Measurements from ENCODE around the gene PITPNM1. TPM values are rescaled to one million over a fixed set of nuclear protein-coding genes. Genes with fewer than 3 reads are reported as not detected.

Gene PITPNM1
- total and polyA plus RNA-seq, 2 of the 13 experiments (the other 11 are each of a cell fraction or from before 2014, with no cell fraction given) = 8.2 to 8.5 TPM

- peak; percentile 64; the same call in 1 of the 2 replicates for TF ChIP-seq ZGPAT (CRISPR knock-in tag; IDR thresholded peaks at IDR 0.05)
- TF ChIP-seq IRF2 (CRISPR knock-in tag; IDR thresholded peaks at IDR 0.05) = peak; percentile 75; the same call in 1 of the 2 replicates
- no peak for TF ChIP-seq ZBTB8A (CRISPR knock-in tag; IDR thresholded peaks at IDR 0.05; ENCODE audit: borderline replicate concordance, low read depth)
- TF ChIP-seq HNRNPUL1 (IDR thresholded peaks at IDR 0.05; ENCODE audit: low read depth, low read length) = no peak
- TF ChIP-seq SAFB2 (CRISPR knock-in tag; IDR thresholded peaks at IDR 0.05; ENCODE audit: borderline replicate concordance, low read depth) = peak; percentile 73; the same call in 1 of the 2 replicates
- no peak for TF ChIP-seq ZKSCAN5 (CRISPR knock-in tag; IDR thresholded peaks at IDR 0.05)
- TF ChIP-seq PHF5A (CRISPR knock-in tag; IDR thresholded peaks at IDR 0.05; ENCODE audit: low read depth, unreplicated experiment) = no peak
- TF ChIP-seq ZNF530 (CRISPR knock-in tag; IDR thresholded peaks at IDR 0.05; ENCODE audit: low read depth) = no peak
- TF ChIP-seq, protein P1, sequence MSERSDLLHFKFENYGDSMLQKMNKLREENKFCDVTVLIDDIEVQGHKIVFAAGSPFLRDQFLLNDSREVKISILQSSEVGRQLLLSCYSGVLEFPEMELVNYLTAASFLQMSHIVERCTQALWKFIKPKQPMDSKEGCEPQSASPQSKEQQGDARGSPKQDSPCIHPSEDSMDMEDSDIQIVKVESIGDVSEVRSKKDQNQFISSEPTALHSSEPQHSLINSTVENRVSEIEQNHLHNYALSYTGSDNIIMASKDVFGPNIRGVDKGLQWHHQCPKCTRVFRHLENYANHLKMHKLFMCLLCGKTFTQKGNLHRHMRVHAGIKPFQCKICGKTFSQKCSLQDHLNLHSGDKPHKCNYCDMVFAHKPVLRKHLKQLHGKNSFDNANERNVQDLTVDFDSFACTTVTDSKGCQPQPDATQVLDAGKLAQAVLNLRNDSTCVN (CRISPR knock-in tag; IDR thresholded peaks at IDR 0.05; ENCODE audit: borderline replicate concordance) = no peak
- TF ChIP-seq FOXJ3 (CRISPR knock-in tag; IDR thresholded peaks at IDR 0.05; ENCODE audit: borderline replicate concordance) = no peak
- peak; percentile 28; the same call in 1 of the 2 replicates for TF ChIP-seq ZSCAN21 (CRISPR knock-in tag; IDR thresholded peaks at IDR 0.05; ENCODE audit: borderline replicate concordance)
- no peak for TF ChIP-seq U2AF2 (IDR thresholded peaks at IDR 0.05; ENCODE audit: low read depth, low read length)
- TF ChIP-seq PRDM4 (CRISPR knock-in tag; IDR thresholded peaks at IDR 0.05; ENCODE audit: borderline replicate concordance) = no peak
- no peak for TF ChIP-seq RFXANK (CRISPR knock-in tag; IDR thresholded peaks at IDR 0.05)
- TF ChIP-seq ZFX (CRISPR knock-in tag; IDR thresholded peaks at IDR 0.05; ENCODE audit: low read depth) = peak; percentile 82
These were observed 36.2 kb downstream of the PITPNM1 start, which contains the start of gene TMEM134 (continued) for GRCh38 chr11:67468759-67469507.

Data from HepG2 (cell line).